Mucosa of rectum (tissue), 2 donors: Measurements from ENCODE around the gene SEMA3G.

Source experiments
- H3K27ac ChIP-seq, 2 donors: one replicate each; pipeline ENCODE4 v1.7.0; 2013; ENCODE audit warnings: inconsistent platforms in 2 of 2, low read depth in 2 of 2, low read length in 2 of 2
- H3K27me3 ChIP-seq, 2 donors: one replicate each; pipeline ENCODE4 v1.7.0; 2013; ENCODE audit warnings: low read length in 2 of 2; ENCODE audit not compliant: control insufficient read depth in 2 of 2, insufficient read depth in 2 of 2
- H3K36me3 ChIP-seq, 2 donors: one replicate each; pipeline ENCODE4 v1.7.0; 2013; ENCODE audit warnings: low read length in 2 of 2; ENCODE audit not compliant: control insufficient read depth in 2 of 2, insufficient read depth in 2 of 2
- H3K4me1 ChIP-seq, 2 donors: one replicate each; pipeline ENCODE4 v1.7.0; 2013; ENCODE audit warnings: low read length in 2 of 2, mild to moderate bottlenecking in 1 of 2; ENCODE audit not compliant: control insufficient read depth in 2 of 2, insufficient read depth in 2 of 2
- H3K4me3 ChIP-seq, 2 donors: one replicate each; pipeline ENCODE4 v1.7.0; 2013; ENCODE audit warnings: low read length in 2 of 2
- H3K9ac ChIP-seq, 2 donors: one replicate each; pipeline ENCODE4 v1.7.0; 2013; ENCODE audit warnings: low read length in 2 of 2, low read depth in 1 of 2, mild to moderate bottlenecking in 1 of 2
- H3K9me3 ChIP-seq, 2 donors: one replicate each; pipeline ENCODE4 v1.7.0; 2013; ENCODE audit warnings: low read length in 2 of 2; ENCODE audit not compliant: control insufficient read depth in 2 of 2
- donor health status: healthy.
- donor health status: Normal muscosa, but diverticular disease.

The SEMA3G gene

DNA sequence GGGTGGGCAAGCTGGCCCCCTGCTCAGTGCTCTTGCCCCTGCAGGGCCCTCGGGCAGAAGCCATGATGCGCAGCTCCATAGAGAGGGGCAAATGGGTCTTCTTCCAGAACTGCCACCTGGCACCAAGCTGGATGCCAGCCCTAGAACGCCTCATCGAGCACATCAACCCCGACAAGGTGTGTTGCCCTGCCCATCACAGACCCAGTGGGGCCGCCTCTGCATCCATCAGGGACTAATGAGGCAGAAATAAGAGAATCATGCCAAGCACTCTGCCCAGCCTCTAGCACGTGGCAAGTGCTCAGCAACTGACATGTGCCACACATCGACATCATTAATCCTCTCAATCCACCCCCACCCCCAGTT lies 49.4 kb downstream of the SEMA3G start:
- Histone ChIP-seq H3K9ac (no peak overlapping the region), H3K4me1 (peaks cover 4 to 6% of the 10 kb centered on the region in 2 donors), H3K36me3 (peaks cover 14 to 27% of the 10 kb centered on the region in 2 donors), H3K27ac (no peak overlapping the region), H3K9me3 (no peaks in the 10 kb centered on the region), H3K4me3 (no peak overlapping the region), H3K27me3 (no peaks in the 10 kb centered on the region)

DNA sequence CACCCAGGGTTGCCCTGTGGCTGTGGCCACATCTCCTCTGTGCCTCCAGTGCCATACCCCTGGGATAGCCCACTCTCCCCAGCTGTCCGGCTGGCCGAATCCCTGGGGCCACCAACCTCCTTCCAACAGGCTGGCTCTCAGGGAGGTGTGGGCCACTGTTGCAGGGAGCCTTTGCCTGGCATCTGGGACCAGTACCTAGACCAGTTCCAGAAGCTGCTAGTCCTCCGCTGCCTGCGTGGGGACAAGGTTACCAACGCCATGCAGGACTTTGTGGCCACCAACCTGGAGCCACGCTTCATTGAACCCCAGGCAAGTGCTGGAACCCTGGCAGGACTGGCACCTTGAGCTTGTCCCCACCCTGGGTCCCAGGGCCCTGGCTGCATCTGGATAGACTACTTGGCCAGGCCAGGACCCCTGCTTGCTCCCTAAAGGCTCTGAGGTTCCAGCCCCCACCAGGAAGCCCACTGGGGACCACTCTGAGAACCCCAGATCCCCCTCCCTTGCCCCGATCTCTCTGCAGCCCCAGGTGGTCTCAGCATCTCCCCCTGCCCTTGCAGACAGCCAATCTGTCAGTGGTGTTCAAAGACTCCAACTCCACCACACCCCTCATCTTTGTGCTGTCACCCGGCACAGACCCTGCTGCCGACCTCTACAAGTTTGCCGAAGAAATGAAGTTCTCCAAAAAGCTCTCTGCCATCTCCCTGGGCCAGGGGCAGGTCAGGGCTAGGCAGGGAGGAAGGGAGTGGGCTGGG lies 50.0 kb downstream of the SEMA3G start:
- Histone ChIP-seq H3K36me3 (peaks cover 10 to 24% of the 10 kb centered on the region in 2 donors), H3K9ac (no peak overlapping the region), H3K9me3 (no peaks in the 10 kb centered on the region), H3K27me3 (no peaks in the 10 kb centered on the region), H3K27ac (no peak overlapping the region), H3K4me3 (no peak overlapping the region), H3K4me1 (peaks cover 2 to 3% of the 10 kb centered on the region in 2 donors)

GRCh38 chr3:52393959-52394670 lies 50.8 kb downstream of the SEMA3G start:
- Histone ChIP-seq H3K4me3 (no peak overlapping the region), H3K9ac (no peak overlapping the region), H3K27me3 (no peaks in the 10 kb centered on the region), H3K36me3 (peaks cover 10 to 22% of the 10 kb centered on the region in 2 donors), H3K27ac (no peak overlapping the region), H3K4me1 (no peaks in the 10 kb centered on the region), H3K9me3 (no peaks in the 10 kb centered on the region)

- H3K27ac ChIP-seq = no peak overlapping the region
- H3K9me3 ChIP-seq = no peaks in the 10 kb centered on the region
- no peaks in the 10 kb centered on the region for H3K4me1 ChIP-seq
- no peak overlapping the region for H3K4me3 ChIP-seq
- no peaks in the 10 kb centered on the region for H3K27me3 ChIP-seq
- no peak overlapping the region for H3K9ac ChIP-seq
- H3K36me3 ChIP-seq = peaks cover 10 to 20% of the 10 kb centered on the region in 2 donors
Measured at GRCh38 chr3:52393131-52393807, 51.6 kb downstream of the SEMA3G start.

DNA sequence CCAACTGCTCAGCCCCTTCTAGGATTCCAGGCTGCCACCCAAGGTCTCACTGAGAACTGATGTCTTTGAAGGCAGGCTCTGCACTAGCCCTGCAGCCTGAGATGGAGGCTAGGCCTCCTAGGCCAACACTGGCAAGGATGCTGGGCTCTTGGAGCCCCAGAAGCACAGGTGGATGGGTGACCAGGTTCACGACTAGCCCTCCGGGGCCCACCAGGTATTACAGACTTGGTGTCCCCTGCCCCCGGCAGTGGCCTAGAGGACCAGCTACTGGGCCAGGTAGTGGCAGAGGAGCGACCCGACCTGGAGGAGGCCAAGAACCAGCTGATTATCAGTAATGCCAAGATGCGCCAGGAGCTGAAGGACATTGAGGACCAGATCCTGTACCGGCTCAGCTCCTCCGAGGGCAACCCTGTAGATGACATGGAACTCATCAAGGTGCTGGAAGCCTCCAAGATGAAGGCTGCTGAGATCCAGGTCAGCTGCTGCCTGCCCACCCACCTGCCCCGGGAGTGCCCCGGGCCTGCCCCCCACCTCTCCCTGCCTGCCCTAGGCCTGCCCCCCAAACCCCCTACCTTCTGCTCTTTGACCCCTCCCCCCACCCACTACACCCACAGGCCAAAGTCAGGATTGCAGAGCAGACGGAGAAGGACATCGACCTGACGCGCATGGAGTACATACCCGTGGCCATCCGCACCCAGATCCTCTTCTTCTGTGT lies 52.5 kb downstream of the SEMA3G start:
- Histone ChIP-seq H3K9me3 (no peaks in the 10 kb centered on the region), H3K27ac (no peak overlapping the region), H3K9ac (no peak overlapping the region), H3K27me3 (no peaks in the 10 kb centered on the region), H3K4me3 (no peak overlapping the region), H3K36me3 (peaks cover 10 to 14% of the 10 kb centered on the region in 2 donors), H3K4me1 (no peaks in the 10 kb centered on the region)

- H3K36me3 ChIP-seq = peaks cover 10 to 14% of the 10 kb centered on the region in 2 donors
- no peaks in the 10 kb centered on the region for H3K9me3 ChIP-seq
- H3K27ac ChIP-seq = no peak overlapping the region
Measured at GRCh38 chr3:52391096-52391495, 53.8 kb downstream of the SEMA3G start.

GRCh38 chr3:52388933-52389332 lies 56.0 kb downstream of the SEMA3G start:
- Histone ChIP-seq H3K4me1 (no peaks in the 10 kb centered on the region), H3K36me3 (peaks cover 10 to 13% of the 10 kb centered on the region in 2 donors), H3K4me3 (no peak overlapping the region), H3K9me3 (no peaks in the 10 kb centered on the region), H3K9ac (no peak overlapping the region), H3K27ac (no peak overlapping the region), H3K27me3 (no peaks in the 10 kb centered on the region)

More at GRCh38 chr3:52391096-52391495, 53.8 kb downstream of the SEMA3G start:
- H3K4me1 ChIP-seq = no peaks in the 10 kb centered on the region
- no peak overlapping the region for H3K4me3 ChIP-seq
- H3K27me3 ChIP-seq = no peaks in the 10 kb centered on the region
- no peak overlapping the region for H3K9ac ChIP-seq

DNA sequence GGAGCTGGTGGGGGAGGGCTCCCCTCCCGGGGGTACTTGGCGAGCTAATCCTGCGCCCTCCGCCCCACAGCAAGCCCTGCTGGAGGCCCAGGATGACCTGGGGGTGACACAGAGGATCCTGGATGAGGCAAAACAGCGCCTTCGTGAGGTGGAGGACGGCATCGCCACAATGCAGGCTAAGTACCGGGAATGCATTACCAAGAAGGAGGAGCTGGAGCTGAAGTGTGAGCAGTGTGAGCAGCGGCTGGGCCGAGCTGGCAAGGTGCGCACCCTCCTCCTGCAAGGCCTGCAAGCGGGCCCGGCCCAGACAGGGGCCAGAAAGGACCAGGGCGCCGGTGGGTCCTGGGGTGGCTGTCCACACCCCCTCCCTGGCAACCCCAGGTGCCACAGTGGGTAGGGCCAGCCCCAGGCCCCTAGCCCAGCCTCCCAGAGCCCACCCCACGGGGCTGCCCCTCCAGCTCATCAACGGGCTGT lies 56.5 kb downstream of the SEMA3G start:
- H3K36me3 ChIP-seq = peaks cover 10 to 11% of the 10 kb centered on the region in 2 donors
- H3K4me3 ChIP-seq = no peak overlapping the region
- H3K4me1 ChIP-seq = no peaks in the 10 kb centered on the region
- H3K27ac ChIP-seq = no peak overlapping the region
- H3K9me3 ChIP-seq = no peaks in the 10 kb centered on the region
- no peaks in the 10 kb centered on the region for H3K27me3 ChIP-seq
- no peak overlapping the region for H3K9ac ChIP-seq

DNA sequence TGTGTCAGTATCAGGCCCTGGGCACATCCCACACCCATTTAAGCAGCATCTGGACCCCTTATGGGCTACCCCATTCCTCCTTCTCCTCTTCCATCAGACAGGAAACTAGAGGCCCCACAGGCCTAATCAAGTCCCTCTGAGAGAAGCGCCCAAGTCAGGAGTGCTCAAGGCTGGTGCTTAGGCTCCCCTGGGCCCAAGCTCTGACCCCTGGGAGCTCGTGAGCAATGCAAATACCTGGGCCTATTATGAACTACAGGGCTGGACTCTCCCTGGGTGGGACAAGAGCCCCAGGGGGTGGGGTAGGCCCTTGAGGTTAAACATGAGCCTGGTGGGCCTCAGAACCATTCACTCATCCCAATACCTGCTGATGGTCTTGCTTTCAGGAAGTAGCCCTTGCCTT lies 57.4 kb downstream of the SEMA3G start:
- Histone ChIP-seq H3K9ac (no peak overlapping the region), H3K27me3 (no peaks in the 10 kb centered on the region), H3K27ac (no peak overlapping the region), H3K4me1 (no peaks in the 10 kb centered on the region), H3K9me3 (no peaks in the 10 kb centered on the region), H3K36me3 (peaks cover 4 to 8% of the 10 kb centered on the region in 2 donors), H3K4me3 (no peak overlapping the region)
